ENCODE measurements around the gene HDAC2. TPM values are rescaled to one million over a fixed set of nuclear protein-coding genes. Genes with fewer than 3 reads are reported as not detected.

The HDAC2 gene
- total and polyA plus RNA-seq, 2 experiments from 2014 or later: 343 to 355 TPM

DNA sequence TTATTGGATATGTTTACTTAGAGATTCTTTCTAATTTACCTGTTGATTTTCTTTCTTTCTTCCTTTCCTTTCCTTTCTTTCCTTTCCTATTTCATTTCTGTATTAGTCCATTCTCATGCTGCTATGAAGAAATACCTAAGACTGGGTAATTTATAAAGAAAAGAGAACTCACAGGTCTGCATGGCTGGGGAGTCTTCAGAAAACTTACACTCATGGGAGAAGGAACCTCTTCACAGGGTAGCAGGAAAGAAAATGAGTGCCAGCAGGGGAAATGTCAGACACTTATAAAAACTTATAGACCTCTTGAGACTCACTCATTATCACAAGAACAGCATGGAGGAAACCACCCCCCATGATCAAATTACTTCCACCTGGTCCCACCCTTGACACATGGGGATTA lies 40.8 kb downstream of the HDAC2 start (continued):
- no peak for TF ChIP-seq ZNF331 (CRISPR knock-in tag; IDR thresholded peaks at IDR 0.05; ENCODE audit: low read depth)
- no peak for TF ChIP-seq ZNF114 (CRISPR knock-in tag; IDR thresholded peaks at IDR 0.05)
- no peak for TF ChIP-seq CREB1 (CRISPR knock-in tag; IDR thresholded peaks at IDR 0.05; ENCODE audit: low read depth)
- TF ChIP-seq, protein P1, sequence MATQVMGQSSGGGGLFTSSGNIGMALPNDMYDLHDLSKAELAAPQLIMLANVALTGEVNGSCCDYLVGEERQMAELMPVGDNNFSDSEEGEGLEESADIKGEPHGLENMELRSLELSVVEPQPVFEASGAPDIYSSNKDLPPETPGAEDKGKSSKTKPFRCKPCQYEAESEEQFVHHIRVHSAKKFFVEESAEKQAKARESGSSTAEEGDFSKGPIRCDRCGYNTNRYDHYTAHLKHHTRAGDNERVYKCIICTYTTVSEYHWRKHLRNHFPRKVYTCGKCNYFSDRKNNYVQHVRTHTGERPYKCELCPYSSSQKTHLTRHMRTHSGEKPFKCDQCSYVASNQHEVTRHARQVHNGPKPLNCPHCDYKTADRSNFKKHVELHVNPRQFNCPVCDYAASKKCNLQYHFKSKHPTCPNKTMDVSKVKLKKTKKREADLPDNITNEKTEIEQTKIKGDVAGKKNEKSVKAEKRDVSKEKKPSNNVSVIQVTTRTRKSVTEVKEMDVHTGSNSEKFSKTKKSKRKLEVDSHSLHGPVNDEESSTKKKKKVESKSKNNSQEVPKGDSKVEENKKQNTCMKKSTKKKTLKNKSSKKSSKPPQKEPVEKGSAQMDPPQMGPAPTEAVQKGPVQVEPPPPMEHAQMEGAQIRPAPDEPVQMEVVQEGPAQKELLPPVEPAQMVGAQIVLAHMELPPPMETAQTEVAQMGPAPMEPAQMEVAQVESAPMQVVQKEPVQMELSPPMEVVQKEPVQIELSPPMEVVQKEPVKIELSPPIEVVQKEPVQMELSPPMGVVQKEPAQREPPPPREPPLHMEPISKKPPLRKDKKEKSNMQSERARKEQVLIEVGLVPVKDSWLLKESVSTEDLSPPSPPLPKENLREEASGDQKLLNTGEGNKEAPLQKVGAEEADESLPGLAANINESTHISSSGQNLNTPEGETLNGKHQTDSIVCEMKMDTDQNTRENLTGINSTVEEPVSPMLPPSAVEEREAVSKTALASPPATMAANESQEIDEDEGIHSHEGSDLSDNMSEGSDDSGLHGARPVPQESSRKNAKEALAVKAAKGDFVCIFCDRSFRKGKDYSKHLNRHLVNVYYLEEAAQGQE (IDR thresholded peaks at IDR 0.05; ENCODE audit: unreplicated experiment): no peak
- TF ChIP-seq EZH2 (IDR thresholded peaks at IDR 0.05; ENCODE audit: low read depth, unreplicated experiment): no peak
- TF ChIP-seq, protein P2, sequence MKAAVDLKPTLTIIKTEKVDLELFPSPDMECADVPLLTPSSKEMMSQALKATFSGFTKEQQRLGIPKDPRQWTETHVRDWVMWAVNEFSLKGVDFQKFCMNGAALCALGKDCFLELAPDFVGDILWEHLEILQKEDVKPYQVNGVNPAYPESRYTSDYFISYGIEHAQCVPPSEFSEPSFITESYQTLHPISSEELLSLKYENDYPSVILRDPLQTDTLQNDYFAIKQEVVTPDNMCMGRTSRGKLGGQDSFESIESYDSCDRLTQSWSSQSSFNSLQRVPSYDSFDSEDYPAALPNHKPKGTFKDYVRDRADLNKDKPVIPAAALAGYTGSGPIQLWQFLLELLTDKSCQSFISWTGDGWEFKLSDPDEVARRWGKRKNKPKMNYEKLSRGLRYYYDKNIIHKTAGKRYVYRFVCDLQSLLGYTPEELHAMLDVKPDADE (IDR thresholded peaks at IDR 0.05): no peak
- TF ChIP-seq, protein P3, sequence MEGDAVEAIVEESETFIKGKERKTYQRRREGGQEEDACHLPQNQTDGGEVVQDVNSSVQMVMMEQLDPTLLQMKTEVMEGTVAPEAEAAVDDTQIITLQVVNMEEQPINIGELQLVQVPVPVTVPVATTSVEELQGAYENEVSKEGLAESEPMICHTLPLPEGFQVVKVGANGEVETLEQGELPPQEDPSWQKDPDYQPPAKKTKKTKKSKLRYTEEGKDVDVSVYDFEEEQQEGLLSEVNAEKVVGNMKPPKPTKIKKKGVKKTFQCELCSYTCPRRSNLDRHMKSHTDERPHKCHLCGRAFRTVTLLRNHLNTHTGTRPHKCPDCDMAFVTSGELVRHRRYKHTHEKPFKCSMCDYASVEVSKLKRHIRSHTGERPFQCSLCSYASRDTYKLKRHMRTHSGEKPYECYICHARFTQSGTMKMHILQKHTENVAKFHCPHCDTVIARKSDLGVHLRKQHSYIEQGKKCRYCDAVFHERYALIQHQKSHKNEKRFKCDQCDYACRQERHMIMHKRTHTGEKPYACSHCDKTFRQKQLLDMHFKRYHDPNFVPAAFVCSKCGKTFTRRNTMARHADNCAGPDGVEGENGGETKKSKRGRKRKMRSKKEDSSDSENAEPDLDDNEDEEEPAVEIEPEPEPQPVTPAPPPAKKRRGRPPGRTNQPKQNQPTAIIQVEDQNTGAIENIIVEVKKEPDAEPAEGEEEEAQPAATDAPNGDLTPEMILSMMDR (conservative IDR thresholded peaks at IDR 0.05; ENCODE audit: low read depth in 2 of 2): no peak

DNA sequence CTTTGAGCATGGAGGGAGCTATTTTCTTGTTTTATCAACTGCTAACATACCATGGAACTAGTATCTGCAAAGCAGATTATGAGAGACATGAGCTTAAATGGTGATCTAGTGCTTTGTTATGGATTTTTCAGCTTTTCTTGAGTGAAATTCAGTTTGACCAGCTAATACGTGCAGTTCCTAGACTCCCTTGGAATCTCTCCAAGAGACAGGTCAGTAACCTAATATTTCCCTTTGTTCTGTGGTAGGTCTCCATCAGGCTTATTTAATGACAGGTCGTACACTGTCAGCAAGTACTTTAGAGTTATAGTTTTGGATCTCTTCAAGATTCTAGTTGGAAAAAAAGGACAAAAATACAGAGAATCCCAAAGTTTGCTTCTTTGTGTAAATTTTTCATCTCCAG lies 43.9 kb downstream of the HDAC2 start:
- H3K9me2 ChIP-seq (ENCODE audit: insufficient read depth): no peaks in the 10 kb centered on the region
- peaks cover 28% of the 10 kb centered on the region; the same call in 2 of the 3 replicates for H3K36me3 Mint-ChIP-seq (ENCODE audit: low read depth)
- no peak overlapping the region for H3K4me3 ChIP-seq
- H3K9me3 Mint-ChIP-seq: peaks cover 32% of the 10 kb centered on the region
- no peak overlapping the region for H3K27ac ChIP-seq (ENCODE audit: low read depth)
- no peak for DNase-seq (ENCODE audit: low spot score)
- no peak overlapping the region for H2AFZ ChIP-seq
- H3K79me2 ChIP-seq (replicated peaks; ENCODE audit: insufficient read depth): no peaks in the 10 kb centered on the region
- peaks cover 7% of the 10 kb centered on the region; the same call in 1 of the 2 replicates for H3K36me3 ChIP-seq (ENCODE audit: insufficient read depth)
- H3K4me2 ChIP-seq: no peak overlapping the region
- H3F3A ChIP-seq (replicated peaks; ENCODE audit: low read depth): no peaks in the 10 kb centered on the region
- H4K20me1 ChIP-seq (replicated peaks; ENCODE audit: insufficient read depth): no peaks in the 10 kb centered on the region; the same call in 1 of the 2 replicates
- no peaks in the 10 kb centered on the region for H3K4me1 Mint-ChIP-seq
- no peak overlapping the region for H3K27ac Mint-ChIP-seq
- H3K27me3 ChIP-seq (ENCODE audit: insufficient read depth): no peaks in the 10 kb centered on the region
- no peaks in the 10 kb centered on the region for H3K4me1 ChIP-seq (ENCODE audit: insufficient read depth)
- H3K4me3 Mint-ChIP-seq: no peak overlapping the region
- ATAC-seq: no peak
- H3K27me3 Mint-ChIP-seq (ENCODE audit: insufficient read depth, low read depth, poor library complexity): peaks cover 3% of the 10 kb centered on the region
- TF ChIP-seq POLR2AphosphoS5 (IDR thresholded peaks at IDR 0.05; ENCODE audit: low read depth): no peak
- TF ChIP-seq STAT1 (IDR thresholded peaks at IDR 0.05; ENCODE audit: unreplicated experiment): no peak
- TF ChIP-seq EZH2phosphoT487 (IDR thresholded peaks at IDR 0.05; ENCODE audit: unreplicated experiment): no peak
- no peak for TF ChIP-seq ZNF331 (CRISPR knock-in tag; IDR thresholded peaks at IDR 0.05; ENCODE audit: low read depth)
- TF ChIP-seq JUNB (IDR thresholded peaks at IDR 0.05; ENCODE audit: unreplicated experiment): no peak
- TF ChIP-seq ZNF114 (CRISPR knock-in tag; IDR thresholded peaks at IDR 0.05): no peak
- TF ChIP-seq, protein P4, sequence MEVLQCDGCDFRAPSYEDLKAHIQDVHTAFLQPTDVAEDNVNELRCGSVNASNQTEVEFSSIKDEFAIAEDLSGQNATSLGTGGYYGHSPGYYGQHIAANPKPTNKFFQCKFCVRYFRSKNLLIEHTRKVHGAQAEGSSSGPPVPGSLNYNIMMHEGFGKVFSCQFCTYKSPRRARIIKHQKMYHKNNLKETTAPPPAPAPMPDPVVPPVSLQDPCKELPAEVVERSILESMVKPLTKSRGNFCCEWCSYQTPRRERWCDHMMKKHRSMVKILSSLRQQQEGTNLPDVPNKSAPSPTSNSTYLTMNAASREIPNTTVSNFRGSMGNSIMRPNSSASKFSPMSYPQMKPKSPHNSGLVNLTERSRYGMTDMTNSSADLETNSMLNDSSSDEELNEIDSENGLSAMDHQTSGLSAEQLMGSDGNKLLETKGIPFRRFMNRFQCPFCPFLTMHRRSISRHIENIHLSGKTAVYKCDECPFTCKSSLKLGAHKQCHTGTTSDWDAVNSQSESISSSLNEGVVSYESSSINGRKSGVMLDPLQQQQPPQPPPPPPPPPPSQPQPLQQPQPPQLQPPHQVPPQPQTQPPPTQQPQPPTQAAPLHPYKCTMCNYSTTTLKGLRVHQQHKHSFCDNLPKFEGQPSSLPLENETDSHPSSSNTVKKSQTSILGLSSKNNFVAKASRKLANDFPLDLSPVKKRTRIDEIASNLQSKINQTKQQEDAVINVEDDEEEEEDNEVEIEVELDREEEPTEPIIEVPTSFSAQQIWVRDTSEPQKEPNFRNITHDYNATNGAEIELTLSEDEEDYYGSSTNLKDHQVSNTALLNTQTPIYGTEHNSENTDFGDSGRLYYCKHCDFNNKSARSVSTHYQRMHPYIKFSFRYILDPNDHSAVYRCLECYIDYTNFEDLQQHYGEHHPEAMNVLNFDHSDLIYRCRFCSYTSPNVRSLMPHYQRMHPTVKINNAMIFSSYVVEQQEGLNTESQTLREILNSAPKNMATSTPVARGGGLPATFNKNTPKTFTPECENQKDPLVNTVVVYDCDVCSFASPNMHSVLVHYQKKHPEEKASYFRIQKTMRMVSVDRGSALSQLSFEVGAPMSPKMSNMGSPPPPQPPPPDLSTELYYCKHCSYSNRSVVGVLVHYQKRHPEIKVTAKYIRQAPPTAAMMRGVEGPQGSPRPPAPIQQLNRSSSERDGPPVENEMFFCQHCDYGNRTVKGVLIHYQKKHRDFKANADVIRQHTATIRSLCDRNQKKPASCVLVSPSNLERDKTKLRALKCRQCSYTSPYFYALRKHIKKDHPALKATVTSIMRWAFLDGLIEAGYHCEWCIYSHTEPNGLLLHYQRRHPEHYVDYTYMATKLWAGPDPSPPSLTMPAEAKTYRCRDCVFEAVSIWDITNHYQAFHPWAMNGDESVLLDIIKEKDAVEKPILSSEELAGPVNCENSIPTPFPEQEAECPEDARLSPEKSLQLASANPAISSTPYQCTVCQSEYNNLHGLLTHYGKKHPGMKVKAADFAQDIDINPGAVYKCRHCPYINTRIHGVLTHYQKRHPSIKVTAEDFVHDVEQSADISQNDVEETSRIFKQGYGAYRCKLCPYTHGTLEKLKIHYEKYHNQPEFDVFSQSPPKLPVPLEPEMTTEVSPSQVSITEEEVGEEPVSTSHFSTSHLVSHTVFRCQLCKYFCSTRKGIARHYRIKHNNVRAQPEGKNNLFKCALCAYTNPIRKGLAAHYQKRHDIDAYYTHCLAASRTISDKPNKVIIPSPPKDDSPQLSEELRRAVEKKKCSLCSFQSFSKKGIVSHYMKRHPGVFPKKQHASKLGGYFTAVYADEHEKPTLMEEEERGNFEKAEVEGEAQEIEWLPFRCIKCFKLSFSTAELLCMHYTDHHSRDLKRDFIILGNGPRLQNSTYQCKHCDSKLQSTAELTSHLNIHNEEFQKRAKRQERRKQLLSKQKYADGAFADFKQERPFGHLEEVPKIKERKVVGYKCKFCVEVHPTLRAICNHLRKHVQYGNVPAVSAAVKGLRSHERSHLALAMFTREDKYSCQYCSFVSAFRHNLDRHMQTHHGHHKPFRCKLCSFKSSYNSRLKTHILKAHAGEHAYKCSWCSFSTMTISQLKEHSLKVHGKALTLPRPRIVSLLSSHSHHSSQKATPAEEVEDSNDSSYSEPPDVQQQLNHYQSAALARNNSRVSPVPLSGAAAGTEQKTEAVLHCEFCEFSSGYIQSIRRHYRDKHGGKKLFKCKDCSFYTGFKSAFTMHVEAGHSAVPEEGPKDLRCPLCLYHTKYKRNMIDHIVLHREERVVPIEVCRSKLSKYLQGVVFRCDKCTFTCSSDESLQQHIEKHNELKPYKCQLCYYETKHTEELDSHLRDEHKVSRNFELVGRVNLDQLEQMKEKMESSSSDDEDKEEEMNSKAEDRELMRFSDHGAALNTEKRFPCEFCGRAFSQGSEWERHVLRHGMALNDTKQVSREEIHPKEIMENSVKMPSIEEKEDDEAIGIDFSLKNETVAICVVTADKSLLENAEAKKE (CRISPR knock-in tag; IDR thresholded peaks at IDR 0.05): no peak
